MM.1S (cell line): ENCODE data around the gene CSF1R.

Source experiments
- CTCF ChIP-seq: fragments of 300-600 bp; sonication (generic); IDR thresholded peaks from 2 replicates; pipeline ENCODE4 v1.5.1; 2016; ENCODE audit warnings: antibody characterized with exemption, low read length, mixed read lengths
- EZH2 ChIP-seq: fragments of 300-600 bp; sonication (generic); optimal IDR thresholded peaks from 2 replicates; pipeline ENCODE3; 2017; ENCODE audit warnings: low read depth, mild to moderate bottlenecking, antibody characterized with exemption, low read length, mixed read lengths
- EZH2phosphoT487 ChIP-seq: fragments of 300-600 bp; sonication (generic); IDR thresholded peaks from 2 replicates; pipeline ENCODE4 v1.6.1; 2018; ENCODE audit warnings: antibody characterized with exemption, low read length

- TF ChIP-seq CTCF (no peak), EZH2 (no peak), EZH2phosphoT487 (no peak)
These were observed 37.2 kb upstream of the CSF1R start for GRCh38 chr5:150123542-150123941.
